GM21576 (cell line): Measurements from ENCODE around the gene LELP1.
"Not testable (repeated sequence)": the region's sequence is repeated elsewhere in the genome, so short reads cannot be mapped to it uniquely, and the experiment has no call there.

ENCODE experiments used
- ATAC-seq: cut with Tn5 transposase; IDR thresholded peaks from one replicate; pipeline ENCODE4 v1.9.1; 2021; ENCODE audit warnings: mild to moderate bottlenecking, moderate library complexity; ENCODE audit not compliant: unreplicated experiment

The LELP1 gene

GRCh38 chr1:153228491-153228890 is 25.3 kb downstream of the LELP1 start:
- no peak for ATAC-seq

GRCh38 chr1:153229076-153229829 is 26.0 kb downstream of the LELP1 start:
- ATAC-seq = not testable (repeated sequence)

- no peak for ATAC-seq
Measured at GRCh38 chr1:153231363-153231762, 28.1 kb downstream of the LELP1 start.

- ATAC-seq = no peak
Measured at GRCh38 chr1:153231785-153232184, 28.6 kb downstream of the LELP1 start.

GRCh38 chr1:153232553-153232952 is 29.3 kb downstream of the LELP1 start:
- no peak for ATAC-seq

- no peak for ATAC-seq
Measured at GRCh38 chr1:153233448-153233847, 30.2 kb downstream of the LELP1 start.

- no peak for ATAC-seq
Measured at GRCh38 chr1:153238527-153238926, 35.3 kb downstream of the LELP1 start.

- no peak for ATAC-seq
Measured at GRCh38 chr1:153242160-153242559, 38.9 kb downstream of the LELP1 start.

GRCh38 chr1:153245466-153245865 is 42.2 kb downstream of the LELP1 start:
- ATAC-seq = no peak

- no peak for ATAC-seq
Measured at GRCh38 chr1:153246018-153246417, 42.8 kb downstream of the LELP1 start.

GRCh38 chr1:153246825-153247224 is 43.6 kb downstream of the LELP1 start:
- ATAC-seq = no peak

GRCh38 chr1:153248176-153248879 is 45.1 kb downstream of the LELP1 start:
- no peak for ATAC-seq

- ATAC-seq = no peak
Measured at GRCh38 chr1:153250166-153250565, 46.9 kb downstream of the LELP1 start.

GRCh38 chr1:153251087-153251486 is 47.9 kb downstream of the LELP1 start:
- no peak for ATAC-seq

GRCh38 chr1:153251562-153251961 is 48.3 kb downstream of the LELP1 start:
- ATAC-seq = no peak

- no peak for ATAC-seq
Measured at GRCh38 chr1:153251988-153252387, 48.8 kb downstream of the LELP1 start.

GRCh38 chr1:153253076-153253475 is 49.8 kb downstream of the LELP1 start:
- ATAC-seq = no peak

GRCh38 chr1:153253693-153254092 is 50.5 kb downstream of the LELP1 start:
- no peak for ATAC-seq
